Loucy (cell line): ENCODE measurements around the gene CD52.

Experiments
- CTCF ChIP-seq: fragments of 200-600 bp; sonication (generic); conservative IDR thresholded peaks from 2 replicates; pipeline ENCODE4 v1.5.1; 2014; ENCODE audit warnings: mild to moderate bottlenecking, antibody characterized with exemption, low read length
- EZH2phosphoT487 ChIP-seq: fragments of 200-600 bp; IDR thresholded peaks from 2 replicates; pipeline ENCODE4 v1.6.1; 2018; ENCODE audit warnings: antibody characterized with exemption, mild to moderate bottlenecking, moderate library complexity, borderline replicate concordance

GRCh38 chr1:26364956-26365355 lies 47.2 kb downstream of the CD52 start:
- TF ChIP-seq CTCF (no peak), EZH2phosphoT487 (no peak)
